Measurements from ENCODE around the gene MARCO.

MARCO gene, protein sequence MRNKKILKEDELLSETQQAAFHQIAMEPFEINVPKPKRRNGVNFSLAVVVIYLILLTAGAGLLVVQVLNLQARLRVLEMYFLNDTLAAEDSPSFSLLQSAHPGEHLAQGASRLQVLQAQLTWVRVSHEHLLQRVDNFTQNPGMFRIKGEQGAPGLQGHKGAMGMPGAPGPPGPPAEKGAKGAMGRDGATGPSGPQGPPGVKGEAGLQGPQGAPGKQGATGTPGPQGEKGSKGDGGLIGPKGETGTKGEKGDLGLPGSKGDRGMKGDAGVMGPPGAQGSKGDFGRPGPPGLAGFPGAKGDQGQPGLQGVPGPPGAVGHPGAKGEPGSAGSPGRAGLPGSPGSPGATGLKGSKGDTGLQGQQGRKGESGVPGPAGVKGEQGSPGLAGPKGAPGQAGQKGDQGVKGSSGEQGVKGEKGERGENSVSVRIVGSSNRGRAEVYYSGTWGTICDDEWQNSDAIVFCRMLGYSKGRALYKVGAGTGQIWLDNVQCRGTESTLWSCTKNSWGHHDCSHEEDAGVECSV

GRCh38 chr2:118942031-118942430, at the start of gene MARCO:
MARCO (plus strand) TSS chr2:118942194; CDS start chr2:118942301, 107 bp downstream.
- no peak for DNase-seq (ENCODE audit: extremely low read depth, insufficient read length)
- no peak for TF ChIP-seq CTCF (IDR thresholded peaks at IDR 0.05; ENCODE audit: insufficient read depth, low read length, poor library complexity, severe bottlenecking)
- H3K4me3 ChIP-seq (replicated peaks; ENCODE audit: low read depth, low read length): no peak within 1 kb of the TSS

GRCh38 chr2:118893100-118893499, 48.9 kb upstream of the MARCO start:
- H3K27me3 ChIP-seq (replicated peaks; ENCODE audit: control insufficient read depth, insufficient read depth, low read length): no peaks in the 10 kb centered on the region
- no peak for TF ChIP-seq CTCF (IDR thresholded peaks at IDR 0.05; ENCODE audit: insufficient read depth, low read length, poor library complexity, severe bottlenecking)
- H3K36me3 ChIP-seq (ENCODE audit: control insufficient read depth, insufficient read depth, low read length): no peaks in the 10 kb centered on the region
- no peak for DNase-seq (ENCODE audit: extremely low read depth, insufficient read length)
- no peak overlapping the region for H3K4me3 ChIP-seq (replicated peaks; ENCODE audit: low read depth, low read length)

More at GRCh38 chr2:118942031-118942430, at the start of gene MARCO:
- no peaks in the 10 kb centered on the region for H3K36me3 ChIP-seq (ENCODE audit: control insufficient read depth, insufficient read depth, low read length)
- no peaks in the 10 kb centered on the region for H3K27me3 ChIP-seq (replicated peaks; ENCODE audit: control insufficient read depth, insufficient read depth, low read length)

DNA sequence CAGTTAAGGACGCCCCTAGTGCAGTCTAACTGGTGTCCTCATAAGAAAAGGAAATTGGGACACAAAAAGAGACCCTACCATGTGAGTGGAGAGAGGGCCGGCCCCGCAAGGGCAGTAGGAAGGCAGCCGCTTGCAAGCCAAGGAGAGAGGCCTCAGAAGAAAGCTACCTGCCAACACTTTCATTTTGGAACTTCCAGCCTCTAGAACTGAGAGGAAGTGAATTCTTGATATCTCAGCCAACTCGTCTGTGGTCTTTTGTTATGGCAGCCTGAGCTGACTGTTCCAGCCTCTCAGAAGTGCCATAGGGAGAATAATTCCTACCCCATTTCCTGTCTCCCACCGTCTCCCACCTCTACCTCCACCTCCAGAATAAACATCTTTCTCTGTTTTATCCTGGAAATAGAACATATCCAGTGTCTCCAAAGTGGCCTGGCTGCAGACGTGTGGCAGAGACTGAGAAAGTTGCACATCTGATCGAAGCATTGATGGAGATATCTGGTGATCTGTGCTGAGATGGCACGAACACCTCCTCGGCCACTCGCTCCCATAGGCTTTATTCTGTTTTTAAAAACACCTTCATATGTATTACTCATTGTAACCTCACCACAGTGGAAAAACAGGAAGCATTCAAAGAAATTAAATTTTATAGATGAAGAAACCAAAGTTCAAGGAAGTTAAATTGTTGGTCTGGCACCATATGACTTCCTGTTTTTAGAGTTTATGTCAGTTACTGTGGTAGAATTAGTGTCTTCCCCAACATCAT, 39.5 kb upstream of the MARCO start:
- no peaks in the 10 kb centered on the region for H3K36me3 ChIP-seq (ENCODE audit: control insufficient read depth, insufficient read depth, low read length)
- H3K27me3 ChIP-seq (replicated peaks; ENCODE audit: control insufficient read depth, insufficient read depth, low read length): no peaks in the 10 kb centered on the region
- TF ChIP-seq CTCF (IDR thresholded peaks at IDR 0.05; ENCODE audit: insufficient read depth, low read length, poor library complexity, severe bottlenecking): no peak
- no peak overlapping the region for H3K4me3 ChIP-seq (replicated peaks; ENCODE audit: low read depth, low read length)
- no peak for DNase-seq (ENCODE audit: extremely low read depth, insufficient read length)

GRCh38 chr2:118903029-118903351, 39.0 kb upstream of the MARCO start:
- DNase-seq (ENCODE audit: extremely low read depth, insufficient read length): no peak
- no peaks in the 10 kb centered on the region for H3K36me3 ChIP-seq (ENCODE audit: control insufficient read depth, insufficient read depth, low read length)
- TF ChIP-seq CTCF (IDR thresholded peaks at IDR 0.05; ENCODE audit: insufficient read depth, low read length, poor library complexity, severe bottlenecking): no peak
- no peaks in the 10 kb centered on the region for H3K27me3 ChIP-seq (replicated peaks; ENCODE audit: control insufficient read depth, insufficient read depth, low read length)
- no peak overlapping the region for H3K4me3 ChIP-seq (replicated peaks; ENCODE audit: low read depth, low read length)

DNA sequence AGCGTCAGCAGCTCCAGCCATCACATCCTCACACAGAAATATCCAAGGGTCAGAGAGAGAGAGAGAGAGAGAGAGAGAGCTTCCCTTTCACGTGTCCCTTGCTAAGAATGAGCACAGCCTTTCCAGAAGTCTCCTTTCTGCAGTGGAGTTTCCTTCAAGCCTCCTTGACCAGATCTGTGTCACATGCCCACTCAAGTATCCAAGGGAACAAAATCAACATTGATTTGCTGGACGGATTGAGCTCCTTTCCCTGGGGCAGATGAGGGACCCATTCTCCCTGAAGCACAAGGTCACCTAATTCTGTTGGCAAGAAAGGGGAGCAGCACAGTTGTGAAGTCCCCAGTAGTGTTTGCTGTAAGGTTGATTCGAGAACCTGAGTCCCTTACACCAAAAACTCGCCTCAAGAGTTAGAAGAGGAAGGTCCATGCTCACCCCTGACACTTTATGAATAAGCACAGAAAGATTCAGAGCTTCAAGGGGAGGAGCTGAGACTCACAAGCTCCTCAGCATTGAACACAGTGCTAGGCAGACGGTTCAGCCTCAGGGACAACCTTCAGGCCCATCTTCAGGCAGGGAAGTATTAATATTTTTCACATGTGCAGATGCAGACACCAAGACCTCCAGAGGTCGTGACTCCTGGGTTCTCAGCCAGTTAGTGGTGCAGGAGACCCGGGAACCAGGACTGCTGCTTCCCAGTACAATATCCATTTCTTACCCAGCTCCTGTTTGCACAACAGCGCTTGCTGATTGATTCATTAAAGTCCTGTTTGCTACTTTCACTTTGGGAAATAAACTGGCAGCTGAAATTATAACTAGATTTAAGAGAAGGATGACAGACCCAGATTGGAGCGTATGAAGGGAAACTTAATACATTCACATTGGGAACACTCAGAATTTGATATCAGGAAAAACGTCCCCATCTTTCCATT, 38.2 kb upstream of the MARCO start:
- TF ChIP-seq CTCF (IDR thresholded peaks at IDR 0.05; ENCODE audit: insufficient read depth, low read length, poor library complexity, severe bottlenecking): no peak
- H3K4me3 ChIP-seq (replicated peaks; ENCODE audit: low read depth, low read length): no peak overlapping the region

More for the DNA sequence above, 38.2 kb upstream of the MARCO start:
- no peak for DNase-seq (ENCODE audit: extremely low read depth, insufficient read length)
- no peaks in the 10 kb centered on the region for H3K36me3 ChIP-seq (ENCODE audit: control insufficient read depth, insufficient read depth, low read length)
- H3K27me3 ChIP-seq (replicated peaks; ENCODE audit: control insufficient read depth, insufficient read depth, low read length): no peaks in the 10 kb centered on the region

All from GM06990 (cell line).